ENCODE results near the gene DDX17. TPM values are rescaled to one million over a fixed set of nuclear protein-coding genes. Genes with fewer than 3 reads are reported as not detected.

The DDX17 gene
- polyA plus RNA-seq, 1 donor (not counting 4 experiments of a cell fraction or from before 2014, with no cell fraction given), result 270 TPM

- Histone ChIP-seq H3K4me3 (ENCODE audit: control insufficient read depth in 2 of 3, extremely low read depth in 1 of 3, insufficient read depth in 2 of 3, low read depth in 1 of 3, low read length in 3 of 3) (no peak overlapping the region), H3K36me3 (ENCODE audit: control insufficient read depth in 2 of 2, extremely low read depth in 1 of 2, insufficient read depth in 2 of 2, low read length in 2 of 2) (no peaks in the 10 kb centered on the region), H3K27me3 (ENCODE audit: control insufficient read depth, extremely low read depth, insufficient read depth, low read length) (peaks cover 73% of the 10 kb centered on the region), H3K79me2 (ENCODE audit: control insufficient read depth, insufficient read depth, low read length) (no peaks in the 10 kb centered on the region), H3K9me1 (ENCODE audit: control insufficient read depth, extremely low read depth, insufficient read depth, low read length) (no peaks in the 10 kb centered on the region), H3K4me2 (ENCODE audit: control insufficient read depth, extremely low read depth, insufficient read depth, low read depth, low read length) (peak overlapping the region; percentile 59), H3K27ac (ENCODE audit: control insufficient read depth, insufficient read depth, low read length) (no peak overlapping the region), H3K9ac (ENCODE audit: control insufficient read depth, extremely low read depth, insufficient read depth, low read length) (no peak overlapping the region), H2AFZ (ENCODE audit: control insufficient read depth, low read length) (no peak overlapping the region), H4K20me1 (ENCODE audit: control insufficient read depth, extremely low read depth, insufficient read depth, low read length) (peaks cover 2% of the 10 kb centered on the region), H3K4me1 (ENCODE audit: control insufficient read depth, extremely low read depth, insufficient read depth, low read length) (peaks cover 16% of the 10 kb centered on the region), H3K9me3 (ENCODE audit: control insufficient read depth, low read depth, low read length) (no peaks in the 10 kb centered on the region)
- TF ChIP-seq EZH2 (IDR thresholded peaks at IDR 0.05; ENCODE audit: low read length) (no peak), CTCF (optimal IDR thresholded peaks at IDR 0.05 in 1 of 3, IDR thresholded peaks at IDR 0.05 in 1 of 3, conservative IDR thresholded peaks at IDR 0.05 in 1 of 3; ENCODE audit: extremely low read depth in 1 of 3, insufficient read depth in 2 of 3, low read length in 3 of 3) (no peak)
- FAIRE-seq, result no peak
- dilution Hi-C loops (cut with MboI; ENCODE audit: extremely low pct_ligation_motif_present, low sequenced_read_pairs), result no loop called here
- DNase-seq (ENCODE audit: low read depth, low spot score), result no peak
Observed at GRCh38 chr22:38461057-38461413, 45.1 kb downstream of the DDX17 start.

- Histone ChIP-seq H3K27ac (ENCODE audit: control insufficient read depth, insufficient read depth, low read length) (no peak overlapping the region), H3K9ac (ENCODE audit: control insufficient read depth, extremely low read depth, insufficient read depth, low read length) (no peak overlapping the region), H3K36me3 (ENCODE audit: control insufficient read depth in 2 of 2, extremely low read depth in 1 of 2, insufficient read depth in 2 of 2, low read length in 2 of 2) (no peaks in the 10 kb centered on the region), H3K4me1 (ENCODE audit: control insufficient read depth, extremely low read depth, insufficient read depth, low read length) (peaks cover 16% of the 10 kb centered on the region), H3K79me2 (ENCODE audit: control insufficient read depth, insufficient read depth, low read length) (no peaks in the 10 kb centered on the region), H4K20me1 (ENCODE audit: control insufficient read depth, extremely low read depth, insufficient read depth, low read length) (peaks cover 2% of the 10 kb centered on the region), H3K4me3 (ENCODE audit: control insufficient read depth in 2 of 3, extremely low read depth in 1 of 3, insufficient read depth in 2 of 3, low read depth in 1 of 3, low read length in 3 of 3) (no peak overlapping the region), H2AFZ (ENCODE audit: control insufficient read depth, low read length) (no peak overlapping the region), H3K9me1 (ENCODE audit: control insufficient read depth, extremely low read depth, insufficient read depth, low read length) (no peaks in the 10 kb centered on the region), H3K27me3 (ENCODE audit: control insufficient read depth, extremely low read depth, insufficient read depth, low read length) (peaks cover 74% of the 10 kb centered on the region), H3K9me3 (ENCODE audit: control insufficient read depth, low read depth, low read length) (no peaks in the 10 kb centered on the region), H3K4me2 (ENCODE audit: control insufficient read depth, extremely low read depth, insufficient read depth, low read depth, low read length) (no peak overlapping the region)
- FAIRE-seq (no peak), DNase-seq (ENCODE audit: low read depth, low spot score) (no peak)
- no peak for TF ChIP-seq CTCF (optimal IDR thresholded peaks at IDR 0.05 in 1 of 3, IDR thresholded peaks at IDR 0.05 in 1 of 3, conservative IDR thresholded peaks at IDR 0.05 in 1 of 3; ENCODE audit: extremely low read depth in 1 of 3, insufficient read depth in 2 of 3, low read length in 3 of 3)
- TF ChIP-seq EZH2 (IDR thresholded peaks at IDR 0.05; ENCODE audit: low read length), result no peak
- dilution Hi-C loops (cut with MboI; ENCODE audit: extremely low pct_ligation_motif_present, low sequenced_read_pairs), result no loop called here
Observed at GRCh38 chr22:38460426-38460840, 45.7 kb downstream of the DDX17 start.

Data from keratinocyte (primary cell).